ENCODE results near the gene LYRM2.

Gene LYRM2

DNA sequence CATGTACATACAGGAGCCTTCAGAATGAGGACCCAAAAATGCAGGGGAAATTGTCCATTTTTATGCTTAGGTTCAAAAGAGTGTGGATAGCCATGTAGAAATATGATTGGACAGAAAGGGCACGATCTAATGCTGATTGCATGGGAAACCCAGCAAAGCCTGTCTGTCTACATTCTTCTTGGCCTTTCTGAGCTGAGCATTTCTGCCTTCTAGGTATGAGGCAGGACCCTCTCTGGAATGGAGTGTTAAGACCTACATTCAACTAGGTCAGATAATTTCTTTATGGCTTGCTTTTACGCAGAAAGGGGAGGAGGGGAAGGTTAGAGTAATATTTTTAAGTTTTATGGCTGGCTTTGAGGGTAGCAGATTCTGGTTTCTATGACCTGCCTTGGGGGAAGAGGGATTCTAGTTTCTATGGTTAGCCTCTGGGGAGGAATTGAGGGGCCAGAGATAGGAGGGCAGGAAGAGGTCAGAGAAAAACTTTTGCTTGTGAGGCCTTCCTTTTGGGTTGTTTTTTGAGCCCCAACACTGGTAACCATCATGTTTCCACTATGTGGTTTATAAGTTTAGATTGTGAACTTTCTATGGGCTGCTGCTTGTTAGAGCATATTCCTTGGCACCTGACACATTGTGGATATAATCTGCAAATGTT is 63.5 kb downstream of the LYRM2 start:
- TF ChIP-seq BACH2 (CRISPR knock-in tag; IDR thresholded peaks at IDR 0.05; ENCODE audit: borderline replicate concordance): no peak
- no peak for TF ChIP-seq OSR1 (CRISPR knock-in tag; IDR thresholded peaks at IDR 0.05)
- TF ChIP-seq GLIS3 (CRISPR knock-in tag; IDR thresholded peaks at IDR 0.05): no peak
- TF ChIP-seq ARNTL (CRISPR knock-in tag; IDR thresholded peaks at IDR 0.05; ENCODE audit: borderline replicate concordance, low read depth): no peak
- TF ChIP-seq ZFP3 (CRISPR knock-in tag; IDR thresholded peaks at IDR 0.05): no peak
- TF ChIP-seq, protein P1, sequence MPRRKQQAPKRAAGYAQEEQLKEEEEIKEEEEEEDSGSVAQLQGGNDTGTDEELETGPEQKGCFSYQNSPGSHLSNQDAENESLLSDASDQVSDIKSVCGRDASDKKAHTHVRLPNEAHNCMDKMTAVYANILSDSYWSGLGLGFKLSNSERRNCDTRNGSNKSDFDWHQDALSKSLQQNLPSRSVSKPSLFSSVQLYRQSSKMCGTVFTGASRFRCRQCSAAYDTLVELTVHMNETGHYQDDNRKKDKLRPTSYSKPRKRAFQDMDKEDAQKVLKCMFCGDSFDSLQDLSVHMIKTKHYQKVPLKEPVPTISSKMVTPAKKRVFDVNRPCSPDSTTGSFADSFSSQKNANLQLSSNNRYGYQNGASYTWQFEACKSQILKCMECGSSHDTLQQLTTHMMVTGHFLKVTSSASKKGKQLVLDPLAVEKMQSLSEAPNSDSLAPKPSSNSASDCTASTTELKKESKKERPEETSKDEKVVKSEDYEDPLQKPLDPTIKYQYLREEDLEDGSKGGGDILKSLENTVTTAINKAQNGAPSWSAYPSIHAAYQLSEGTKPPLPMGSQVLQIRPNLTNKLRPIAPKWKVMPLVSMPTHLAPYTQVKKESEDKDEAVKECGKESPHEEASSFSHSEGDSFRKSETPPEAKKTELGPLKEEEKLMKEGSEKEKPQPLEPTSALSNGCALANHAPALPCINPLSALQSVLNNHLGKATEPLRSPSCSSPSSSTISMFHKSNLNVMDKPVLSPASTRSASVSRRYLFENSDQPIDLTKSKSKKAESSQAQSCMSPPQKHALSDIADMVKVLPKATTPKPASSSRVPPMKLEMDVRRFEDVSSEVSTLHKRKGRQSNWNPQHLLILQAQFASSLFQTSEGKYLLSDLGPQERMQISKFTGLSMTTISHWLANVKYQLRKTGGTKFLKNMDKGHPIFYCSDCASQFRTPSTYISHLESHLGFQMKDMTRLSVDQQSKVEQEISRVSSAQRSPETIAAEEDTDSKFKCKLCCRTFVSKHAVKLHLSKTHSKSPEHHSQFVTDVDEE (CRISPR knock-in tag; IDR thresholded peaks at IDR 0.05): no peak
- no peak for TF ChIP-seq TCF4 (CRISPR knock-in tag; IDR thresholded peaks at IDR 0.05; ENCODE audit: borderline replicate concordance)
- TF ChIP-seq ZNF70 (CRISPR knock-in tag; IDR thresholded peaks at IDR 0.05): no peak
- TF ChIP-seq PATZ1 (CRISPR knock-in tag; IDR thresholded peaks at IDR 0.05; ENCODE audit: borderline replicate concordance): no peak
- no peak for TF ChIP-seq ZNF8 (CRISPR knock-in tag; IDR thresholded peaks at IDR 0.05)
- TF ChIP-seq RARB (CRISPR knock-in tag; IDR thresholded peaks at IDR 0.05): no peak
- TF ChIP-seq ZNF565 (CRISPR knock-in tag; conservative IDR thresholded peaks at IDR 0.05; ENCODE audit: low read depth): no peak
- no peak for TF ChIP-seq POU6F1 (CRISPR knock-in tag; IDR thresholded peaks at IDR 0.05; ENCODE audit: borderline replicate concordance, low read depth)
- no peak for TF ChIP-seq CREB5 (CRISPR knock-in tag; IDR thresholded peaks at IDR 0.05; ENCODE audit: low read depth)
- no peak for TF ChIP-seq CSDC2 (CRISPR knock-in tag; IDR thresholded peaks at IDR 0.05)
- TF ChIP-seq ZC3H10 (CRISPR knock-in tag; IDR thresholded peaks at IDR 0.05): no peak
- no peak for ATAC-seq

DNA sequence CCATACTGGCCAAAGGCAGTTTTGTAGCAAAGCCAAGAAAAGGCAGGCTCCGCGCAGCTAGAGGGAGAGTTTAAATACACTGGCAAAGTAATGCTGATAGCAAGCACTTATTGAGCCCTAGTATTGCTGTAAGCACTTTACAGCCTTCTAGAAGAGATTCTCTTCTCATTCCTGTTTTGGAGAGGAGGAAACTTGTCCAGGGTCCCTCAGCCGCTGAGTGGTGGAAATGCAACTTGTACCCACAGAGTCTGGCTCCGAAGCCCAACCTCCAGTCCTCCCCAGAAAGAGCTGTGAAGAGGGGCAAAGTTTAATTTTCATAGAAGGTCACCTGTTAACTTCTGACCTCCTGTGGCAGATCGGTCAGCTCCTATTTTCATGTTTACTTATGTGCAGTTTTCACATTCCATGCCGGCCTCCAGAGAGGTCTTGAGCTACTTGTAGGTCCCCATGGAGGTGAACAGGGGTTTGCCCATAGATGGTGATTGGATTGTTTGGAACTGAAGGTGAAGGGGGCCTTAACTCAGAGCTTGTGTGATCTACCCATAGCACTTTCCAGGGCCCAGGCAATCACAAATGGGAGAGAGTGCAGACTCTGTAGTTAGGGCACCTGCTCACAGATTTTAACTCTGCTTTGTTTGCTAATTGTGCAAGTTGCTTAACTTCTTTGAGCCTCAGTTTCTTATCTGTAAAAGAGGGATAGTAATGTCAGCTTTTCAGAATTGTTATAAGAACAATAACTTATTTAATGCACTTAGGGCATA is 70.7 kb downstream of the LYRM2 start:
- ATAC-seq: no peak
- TF ChIP-seq RARB (CRISPR knock-in tag; IDR thresholded peaks at IDR 0.05) (no peak), OSR1 (CRISPR knock-in tag; IDR thresholded peaks at IDR 0.05) (no peak), CREB5 (CRISPR knock-in tag; IDR thresholded peaks at IDR 0.05; ENCODE audit: low read depth) (no peak)

- no peak for ATAC-seq
- TF ChIP-seq ARNTL (CRISPR knock-in tag; IDR thresholded peaks at IDR 0.05; ENCODE audit: borderline replicate concordance, low read depth) (no peak), TOX (CRISPR knock-in tag; IDR thresholded peaks at IDR 0.05; ENCODE audit: borderline replicate concordance) (no peak), RARB (CRISPR knock-in tag; IDR thresholded peaks at IDR 0.05) (no peak), PATZ1 (CRISPR knock-in tag; IDR thresholded peaks at IDR 0.05; ENCODE audit: borderline replicate concordance) (no peak), ZNF8 (CRISPR knock-in tag; IDR thresholded peaks at IDR 0.05) (no peak), ZC3H10 (CRISPR knock-in tag; IDR thresholded peaks at IDR 0.05) (no peak), CSDC2 (CRISPR knock-in tag; IDR thresholded peaks at IDR 0.05) (no peak), CSRNP3 (CRISPR knock-in tag; IDR thresholded peaks at IDR 0.05) (no peak), GLIS3 (CRISPR knock-in tag; IDR thresholded peaks at IDR 0.05) (no peak), ZNF565 (CRISPR knock-in tag; conservative IDR thresholded peaks at IDR 0.05; ENCODE audit: low read depth) (no peak), TCF4 (CRISPR knock-in tag; IDR thresholded peaks at IDR 0.05; ENCODE audit: borderline replicate concordance) (no peak), POU6F1 (CRISPR knock-in tag; IDR thresholded peaks at IDR 0.05; ENCODE audit: borderline replicate concordance, low read depth) (no peak), ZNF70 (CRISPR knock-in tag; IDR thresholded peaks at IDR 0.05) (no peak)
Measured at GRCh38 chr6:89566930-89567629, 71.5 kb downstream of the LYRM2 start.

Measured in SK-N-SH treated with all-trans-retinoic acid at 6 μM for 48 hours (cell line).